Skin epidermis (tissue), 12 donors: ENCODE results near the gene SLX4IP.

ENCODE experiments used
- H3K27ac ChIP-seq, 21 experiments: fragments of 200-600 bp; sonication (generic) in 11 of 21; one replicate each; pipeline ENCODE4 v1.5.0; 2020; ENCODE audit warnings: mild to moderate bottlenecking in 3 of 21, inconsistent platforms in 2 of 21, moderate library complexity in 2 of 21
- H3K4me3 ChIP-seq, 7 experiments: fragments of 200-600 bp; sonication (generic) in 2 of 7; one replicate each; pipeline ENCODE4 v1.5.0; 2020; ENCODE audit warnings: inconsistent platforms in 2 of 7, mild to moderate bottlenecking in 2 of 7, moderate library complexity in 1 of 7

Gene SLX4IP

GRCh38 chr20:10634683-10635411 is 199.7 kb downstream of the SLX4IP start:
- Histone ChIP-seq H3K27ac (peak overlapping the region in 19 of 21 experiments; percentile 21 to 82 (median 67)), H3K4me3 (no peak overlapping the region)

DNA sequence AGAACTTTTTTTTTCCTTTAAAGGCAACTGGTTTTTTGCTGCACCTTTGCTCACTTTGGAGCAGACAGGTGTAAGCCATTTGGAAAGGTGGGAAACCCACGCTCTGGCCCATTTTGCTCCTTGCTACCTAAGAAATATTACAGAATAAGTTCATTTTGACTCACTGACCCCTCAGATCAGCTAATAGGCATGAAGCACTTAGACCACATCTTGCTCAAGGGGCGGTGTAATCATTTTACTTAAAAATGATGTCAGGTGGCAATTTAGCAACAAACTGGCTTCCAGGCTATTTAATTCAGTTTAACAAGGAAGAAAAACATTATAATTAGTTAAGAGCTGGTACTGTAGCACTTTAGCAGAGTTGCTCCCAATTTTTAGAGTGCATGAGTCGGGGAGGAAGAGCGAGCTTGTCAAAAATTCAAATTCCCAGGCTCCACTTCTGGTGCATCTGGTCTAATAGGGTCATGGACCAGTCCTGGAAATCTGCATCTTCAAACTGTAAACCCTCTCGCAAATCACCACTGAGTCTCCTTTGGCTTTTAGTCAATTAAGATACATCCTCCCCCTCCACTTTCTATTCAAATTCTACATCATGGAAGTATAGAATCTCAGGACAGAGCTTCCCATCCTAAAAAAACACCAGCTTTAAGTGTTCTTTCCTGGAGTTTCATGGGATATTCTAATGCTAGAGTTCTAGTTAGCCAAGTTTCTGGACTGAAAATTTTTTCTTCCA is 200.5 kb downstream of the SLX4IP start:
- Histone ChIP-seq H3K27ac (peak overlapping the region in 19 of 21 experiments; percentile 21 to 82 (median 67)), H3K4me3 (no peak overlapping the region)

DNA sequence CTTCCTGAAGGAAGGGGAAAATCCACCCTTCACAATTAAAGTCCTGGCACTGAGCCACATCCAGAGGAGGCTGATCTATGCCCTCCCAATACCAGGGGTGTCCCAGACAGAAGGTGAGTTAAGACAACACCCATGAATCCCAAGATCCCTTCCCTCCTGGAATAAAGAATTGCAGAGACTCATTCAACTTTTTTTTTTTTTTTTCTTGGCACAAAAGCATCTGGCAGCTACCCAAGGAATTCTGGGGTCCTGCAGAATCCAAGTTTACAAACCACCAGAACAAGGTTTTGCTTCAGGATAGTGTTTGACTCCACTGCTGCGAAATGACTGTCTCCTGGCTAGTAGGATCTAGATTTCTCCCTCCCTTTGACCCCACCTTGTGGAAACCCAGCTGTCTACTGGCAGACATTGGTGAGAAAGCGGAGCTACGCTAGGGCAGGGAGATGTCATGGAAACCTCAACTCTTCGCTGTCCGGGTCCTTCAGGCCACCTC is 201.3 kb downstream of the SLX4IP start:
- no peak overlapping the region for H3K4me3 ChIP-seq
- peak overlapping the region in 19 of 21 experiments; percentile 21 to 82 (median 67) for H3K27ac ChIP-seq

DNA sequence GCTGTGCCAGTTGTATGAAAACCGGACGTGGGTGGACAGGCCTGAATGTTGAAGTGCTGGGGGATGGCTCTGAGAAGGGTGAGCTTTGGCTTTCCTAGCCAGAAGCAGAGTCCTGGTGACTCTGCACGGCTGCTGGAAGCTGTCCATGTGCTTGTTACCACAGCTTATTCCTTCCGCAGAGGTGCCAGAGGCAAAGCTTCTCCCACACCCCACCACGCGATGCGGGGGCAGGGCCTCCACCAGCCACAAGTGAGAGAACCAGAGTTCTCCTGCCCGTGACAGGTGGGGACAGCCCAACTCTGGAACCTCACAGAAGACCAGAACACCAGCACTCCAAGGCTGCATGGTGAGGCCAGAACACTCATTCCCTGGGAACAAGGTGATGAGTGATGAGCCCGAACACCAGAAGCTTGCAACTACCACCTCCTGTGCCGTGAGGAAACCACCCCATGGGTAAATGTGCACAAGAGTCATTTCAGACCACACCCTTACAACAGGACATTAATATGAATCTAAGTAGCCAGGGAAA is 202.0 kb downstream of the SLX4IP start:
- no peak overlapping the region for H3K4me3 ChIP-seq
- peak overlapping the region in 19 of 21 experiments; percentile 21 to 82 (median 67) for H3K27ac ChIP-seq

DNA sequence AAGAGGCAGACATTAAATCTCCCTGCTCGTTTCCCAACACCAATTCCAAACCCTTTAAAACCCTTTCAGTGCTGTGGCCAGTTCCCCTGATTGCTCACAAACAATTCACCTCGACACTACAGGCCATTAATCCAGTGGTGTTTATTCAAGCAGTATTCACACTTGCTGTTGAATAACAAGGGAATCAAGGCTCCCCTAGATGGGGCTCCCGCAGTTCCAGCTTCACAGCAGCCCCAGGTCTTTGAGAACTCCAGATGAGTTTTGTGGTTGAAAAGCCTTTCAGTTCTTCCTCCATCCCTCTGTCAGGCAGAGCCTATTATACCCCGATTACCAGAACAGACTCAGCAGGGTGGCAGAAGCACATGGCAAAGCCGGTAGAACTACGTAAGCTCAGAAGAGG is 202.5 kb downstream of the SLX4IP start:
- no peak overlapping the region for H3K4me3 ChIP-seq
- peak overlapping the region in 19 of 21 experiments; percentile 21 to 82 (median 67) for H3K27ac ChIP-seq

GRCh38 chr20:10639077-10639736 is 204.1 kb downstream of the SLX4IP start:
- Histone ChIP-seq H3K27ac (peak overlapping the region in 8 of 21 experiments; percentile 1 to 62 (median 33)), H3K4me3 (no peak overlapping the region)

- Histone ChIP-seq H3K4me3 (no peak overlapping the region), H3K27ac (peak overlapping the region in 14 of 21 experiments; percentile 1 to 62 (median 34))
Observed at GRCh38 chr20:10639737-10640556, 204.8 kb downstream of the SLX4IP start.

DNA sequence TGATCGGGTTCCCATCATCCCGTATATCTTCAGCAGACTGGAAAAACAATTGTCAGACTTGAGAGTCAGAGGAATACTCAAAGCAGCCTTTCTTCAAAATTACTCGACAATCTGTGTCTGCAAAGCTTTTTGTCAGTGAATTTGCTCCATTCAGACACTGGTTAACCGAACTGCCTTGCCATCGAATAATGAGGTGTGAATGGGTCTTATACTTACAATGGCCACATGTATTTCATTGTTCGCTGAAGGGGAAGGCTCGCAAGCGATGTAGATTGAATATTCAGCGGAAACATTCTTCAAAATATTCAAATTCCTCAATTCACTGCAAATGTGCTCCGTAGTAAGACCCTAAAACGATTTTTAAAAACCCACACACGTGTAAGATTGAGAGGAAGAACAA is 205.8 kb downstream of the SLX4IP start:
- Histone ChIP-seq H3K4me3 (no peak overlapping the region), H3K27ac (peak overlapping the region in 2 of 21 experiments; percentile 10 to 20)

DNA sequence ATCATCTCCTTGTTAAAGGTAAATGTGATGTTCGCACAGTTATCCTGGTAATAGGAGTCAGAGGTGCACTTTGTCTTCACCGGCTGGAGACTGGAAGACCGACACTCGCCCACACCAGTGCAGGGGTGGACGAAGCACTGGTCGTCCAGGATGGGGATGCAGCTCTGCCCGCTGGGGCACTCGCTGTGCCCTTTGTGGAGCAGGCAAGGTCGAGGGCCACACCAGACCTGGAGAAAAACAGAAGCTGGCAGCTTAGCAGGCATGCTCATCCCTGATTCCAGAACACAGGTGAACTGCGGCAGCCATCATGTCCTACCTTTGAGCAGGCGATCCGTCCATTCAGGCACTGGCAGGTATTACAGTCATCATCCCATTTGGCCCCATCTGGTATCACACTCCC is 206.4 kb downstream of the SLX4IP start:
- Histone ChIP-seq H3K4me3 (no peak overlapping the region), H3K27ac (no peak overlapping the region)

GRCh38 chr20:10641893-10642292 is 206.8 kb downstream of the SLX4IP start:
- Histone ChIP-seq H3K27ac (peak overlapping the region in 3 of 21 experiments; percentile 3 to 46 (median 3)), H3K4me3 (no peak overlapping the region)

- peak overlapping the region in 9 of 21 experiments; percentile 0 to 44 (median 29) for H3K27ac ChIP-seq
- H3K4me3 ChIP-seq = no peak overlapping the region
Observed at GRCh38 chr20:10642856-10643559, 207.9 kb downstream of the SLX4IP start.

DNA sequence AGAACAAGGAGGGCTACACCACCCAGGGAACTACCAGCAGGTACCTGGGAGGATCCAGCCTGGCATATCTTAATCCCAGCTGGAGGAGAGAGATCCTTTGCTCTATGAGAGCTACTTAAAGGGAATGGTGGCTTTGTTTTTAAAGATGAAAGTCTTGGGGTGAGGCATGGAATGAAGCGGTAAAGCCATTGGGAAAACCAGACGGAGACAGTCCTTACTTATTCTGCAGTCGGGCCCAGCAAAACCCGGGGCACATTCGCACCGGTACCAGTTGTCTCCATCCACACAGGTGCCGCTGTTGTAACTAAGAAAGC is 208.4 kb downstream of the SLX4IP start:
- Histone ChIP-seq H3K4me3 (no peak overlapping the region), H3K27ac (peak overlapping the region in 5 of 21 experiments; percentile 0 to 44 (median 39))

DNA sequence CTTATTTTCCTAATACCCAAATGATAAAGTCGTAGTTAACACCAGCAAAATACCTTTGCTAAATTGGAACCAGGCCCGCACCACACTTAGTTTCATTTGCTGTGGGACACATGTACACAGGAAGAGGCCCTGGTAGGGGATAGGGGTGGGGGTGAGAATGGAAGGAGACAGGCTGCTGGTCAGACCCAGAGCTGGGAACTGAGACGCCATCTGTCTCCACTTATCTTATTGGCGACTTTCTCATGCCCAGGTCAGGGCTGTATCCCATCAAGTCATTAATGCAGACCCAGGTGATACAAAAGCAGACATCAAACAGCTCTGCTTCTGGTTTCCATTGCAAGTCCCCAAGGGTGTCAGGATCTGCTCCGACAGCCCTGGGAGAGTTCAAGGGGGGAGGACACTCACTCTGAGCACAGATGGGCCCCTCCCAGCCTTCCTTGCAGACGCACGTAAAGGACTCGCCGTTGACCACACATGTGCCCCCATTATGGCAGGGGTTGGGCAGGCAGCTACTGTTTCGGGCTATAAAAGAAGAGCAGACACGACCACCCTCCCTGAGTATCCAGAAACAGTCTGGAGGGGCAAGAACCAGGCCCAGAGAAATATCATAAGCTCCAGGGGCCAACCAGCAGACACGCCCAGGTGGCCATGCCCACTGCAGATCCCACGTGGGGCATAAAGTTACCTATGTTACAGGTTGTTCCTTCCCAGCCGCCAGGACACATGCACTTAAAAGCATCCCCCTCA is 209.5 kb downstream of the SLX4IP start:
- peak overlapping the region in 4 of 21 experiments; percentile 10 to 44 (median 26) for H3K27ac ChIP-seq

GRCh38 chr20:10645205-10645570 is 210.1 kb downstream of the SLX4IP start:
- no peak overlapping the region for H3K4me3 ChIP-seq
- H3K27ac ChIP-seq = peak overlapping the region in 1 of 21 experiments; percentile 20

More for the DNA sequence above, 209.5 kb downstream of the SLX4IP start:
- H3K4me3 ChIP-seq = no peak overlapping the region

GRCh38 chr20:10646006-10646405 is 210.9 kb downstream of the SLX4IP start:
- Histone ChIP-seq H3K4me3 (no peak overlapping the region), H3K27ac (peak overlapping the region in 4 of 21 experiments; percentile 7 to 24 (median 14))

- Histone ChIP-seq H3K4me3 (no peak overlapping the region), H3K27ac (peak overlapping the region in 7 of 21 experiments; percentile 20 to 51 (median 34))
Observed at GRCh38 chr20:10646886-10647420, 211.8 kb downstream of the SLX4IP start.

DNA sequence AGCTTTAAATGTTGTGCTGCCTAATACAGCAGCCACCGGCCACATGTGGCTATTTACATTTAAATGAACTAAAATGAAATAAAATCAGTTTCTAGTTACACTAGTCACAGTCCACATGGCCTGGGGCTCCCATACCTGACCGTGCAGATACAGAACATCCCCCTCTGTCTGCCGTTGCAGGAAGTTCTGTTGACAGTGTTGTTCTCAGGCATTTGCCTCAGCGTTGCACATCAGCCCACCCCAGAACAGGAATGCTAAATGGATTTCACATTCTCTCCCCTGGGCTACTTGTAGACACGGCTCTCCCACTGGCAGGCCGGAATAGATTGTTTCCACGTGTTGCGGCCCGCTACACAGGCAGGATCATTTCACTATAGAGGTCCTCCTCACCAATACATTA is 212.4 kb downstream of the SLX4IP start:
- Histone ChIP-seq H3K4me3 (no peak overlapping the region), H3K27ac (peak overlapping the region in 8 of 21 experiments; percentile 20 to 51 (median 36))
